Stimulated activated CD8-positive, alpha-beta memory T cell treated with anti-CD3 and anti-CD28 coated beads, Interleukin-15, amount 100 ng/mL, for 1 hour (primary cell): ENCODE measurements around the gene PLCB1.
"Not testable (repeated sequence)": the region's sequence is repeated elsewhere in the genome, so short reads cannot be mapped to it uniquely, and the experiment has no call there.

Experiments used
- DNase-seq: peaks from one replicate; pipeline ENCODE4 v3.0.0-alpha.2; 2020; ENCODE audit warnings: low read depth

The PLCB1 gene

DNA sequence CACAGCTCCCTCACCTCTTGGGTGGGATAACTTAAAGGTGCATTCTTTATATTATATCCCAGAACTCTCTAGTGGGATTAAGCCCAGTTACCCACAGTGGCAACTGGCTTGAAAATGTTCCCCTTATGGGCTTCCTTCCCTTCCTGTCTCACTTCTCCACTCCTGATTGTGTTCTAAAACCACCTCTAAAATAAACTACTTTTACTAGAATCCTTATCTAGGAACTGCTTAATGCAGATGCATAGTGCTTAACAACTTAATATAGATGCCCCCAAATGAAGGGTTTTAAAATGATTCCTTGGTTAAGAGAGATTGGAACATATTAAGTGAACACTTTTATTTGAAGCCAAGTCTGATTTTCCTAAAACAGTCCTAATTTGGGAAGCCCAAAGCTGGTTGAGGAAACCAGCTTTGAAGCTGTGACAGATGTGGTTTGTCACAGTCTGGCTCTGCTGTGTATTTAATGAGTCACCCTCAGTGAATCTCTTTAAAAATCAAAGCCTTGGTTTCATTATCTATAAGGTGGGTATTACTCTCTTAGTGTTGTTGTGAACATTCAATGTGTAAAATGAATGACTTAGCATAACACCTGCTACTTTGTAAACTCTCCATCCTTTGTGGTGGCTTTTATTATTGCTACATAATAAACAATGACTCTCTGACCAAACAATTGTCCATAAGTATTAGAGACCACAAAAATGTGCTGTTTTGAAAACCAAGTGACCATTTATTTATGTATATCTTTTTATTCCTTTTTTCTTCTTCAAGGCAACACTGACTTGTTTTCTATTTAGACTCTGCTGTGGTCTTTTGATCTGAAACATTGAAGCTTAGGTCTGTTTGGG lies 24.4 kb downstream of the PLCB1 start:
- no peak for DNase-seq

DNA sequence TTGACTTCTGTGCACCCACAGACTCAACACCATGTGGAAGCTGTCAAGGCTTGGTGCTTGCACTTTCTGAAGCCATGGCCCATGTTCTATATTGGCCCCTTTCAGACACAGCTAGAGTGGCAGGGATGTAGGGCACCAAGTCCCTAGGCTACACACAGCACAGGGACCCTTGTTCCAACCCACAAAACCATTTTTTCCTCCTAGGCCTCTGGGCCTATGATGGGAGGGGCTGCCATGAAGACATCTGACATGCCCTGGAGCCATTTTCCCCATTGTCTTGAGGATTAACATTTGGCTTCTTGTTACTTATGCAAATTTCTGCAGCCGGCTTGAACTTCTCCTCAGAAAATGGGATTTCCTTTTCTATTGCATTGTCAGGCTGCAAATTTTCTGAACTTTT lies 27.2 kb downstream of the PLCB1 start:
- not testable (repeated sequence) for DNase-seq

DNA sequence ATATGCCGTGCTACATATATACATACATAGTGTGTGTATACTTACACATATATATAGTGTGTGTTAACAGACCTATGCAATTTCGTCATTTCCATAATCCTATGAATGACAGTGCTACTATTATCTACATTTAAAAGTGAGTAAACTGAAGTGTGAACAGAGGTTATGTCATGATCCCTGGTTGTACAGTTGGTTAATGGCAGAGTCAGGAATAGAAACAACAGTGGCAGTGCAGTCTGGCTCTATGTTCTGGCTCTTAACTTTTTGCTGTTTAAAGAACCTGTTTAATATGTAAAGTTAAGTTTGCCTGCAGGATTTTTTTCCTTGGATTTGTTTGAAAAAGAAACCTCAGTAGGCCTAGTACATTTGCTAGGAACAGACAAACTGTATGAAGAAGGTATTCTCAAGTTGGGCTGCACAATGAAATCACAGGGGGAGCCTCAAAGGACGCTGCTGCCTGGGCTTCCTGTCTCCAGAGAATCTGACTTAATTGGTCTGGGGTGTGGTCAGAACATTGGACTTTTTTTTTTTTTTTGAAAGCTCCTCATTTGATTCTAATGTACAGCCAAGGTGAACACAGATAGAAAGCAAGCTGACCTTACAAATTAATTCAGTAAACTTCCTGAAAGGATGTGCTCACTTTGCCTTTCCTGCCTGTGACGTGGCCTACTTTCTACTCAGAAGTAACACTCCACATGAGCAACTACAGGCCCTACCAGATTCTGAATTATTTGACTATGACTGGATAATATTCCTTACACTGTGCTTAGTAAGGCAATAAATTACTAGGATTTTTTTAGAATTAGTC lies 29.4 kb downstream of the PLCB1 start:
- DNase-seq, result no peak

DNA sequence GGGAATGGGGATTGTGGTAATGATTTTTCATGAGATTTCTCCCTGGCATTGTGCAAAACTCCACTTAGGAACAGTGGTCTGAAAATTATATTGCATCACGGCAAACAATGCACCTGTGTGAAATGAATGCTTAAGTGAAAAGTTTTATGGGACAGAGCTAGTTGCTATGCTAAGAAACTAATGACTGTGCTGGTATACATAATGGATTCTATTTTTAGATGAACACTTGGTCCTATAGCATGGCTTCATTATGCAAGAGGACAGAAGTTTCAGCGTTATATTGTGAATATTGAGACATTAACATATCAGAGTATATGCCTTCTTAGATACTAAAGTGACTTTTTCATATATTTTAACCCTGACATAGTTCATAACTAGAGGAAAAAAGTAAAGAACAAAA lies 30.5 kb downstream of the PLCB1 start:
- DNase-seq, result no peak

DNA sequence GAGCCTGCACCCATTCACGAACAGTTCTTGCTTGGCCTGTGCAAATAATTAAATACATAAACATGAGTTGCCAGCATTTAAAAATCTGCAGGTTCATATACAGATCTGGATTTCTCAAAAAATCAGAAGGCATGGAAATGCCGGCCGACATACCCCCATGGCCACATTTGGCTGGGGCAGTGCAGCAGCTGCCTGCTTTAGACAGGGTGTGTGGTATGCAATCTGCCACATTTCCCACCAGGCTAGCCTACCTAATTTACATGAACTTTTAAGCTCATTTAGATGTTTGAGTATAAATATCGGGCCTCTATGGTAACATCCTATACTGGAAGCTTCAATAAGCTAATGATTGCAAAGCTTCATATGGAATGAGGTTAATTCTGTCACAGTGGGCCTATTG lies 31.5 kb downstream of the PLCB1 start:
- no peak for DNase-seq

DNA sequence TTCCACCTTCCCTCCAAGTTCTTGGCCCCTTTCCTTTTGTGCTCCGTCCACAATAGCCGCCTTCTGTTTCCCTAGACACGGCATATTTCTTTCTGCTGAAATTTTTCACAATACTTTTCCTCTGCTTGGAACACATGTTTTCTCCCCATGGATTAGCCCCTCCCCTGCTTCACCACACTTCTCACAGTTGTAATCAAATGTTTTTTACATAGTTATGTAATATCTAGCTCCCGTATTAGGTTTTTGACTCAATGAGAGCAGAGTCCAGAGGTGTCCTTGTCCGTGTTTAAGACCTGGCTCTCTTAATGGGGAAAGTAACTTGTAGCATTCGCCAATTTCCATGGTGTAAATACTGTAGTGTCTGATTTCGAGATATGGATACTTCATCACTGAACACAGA lies 34.7 kb downstream of the PLCB1 start:
- DNase-seq, result no peak

DNA sequence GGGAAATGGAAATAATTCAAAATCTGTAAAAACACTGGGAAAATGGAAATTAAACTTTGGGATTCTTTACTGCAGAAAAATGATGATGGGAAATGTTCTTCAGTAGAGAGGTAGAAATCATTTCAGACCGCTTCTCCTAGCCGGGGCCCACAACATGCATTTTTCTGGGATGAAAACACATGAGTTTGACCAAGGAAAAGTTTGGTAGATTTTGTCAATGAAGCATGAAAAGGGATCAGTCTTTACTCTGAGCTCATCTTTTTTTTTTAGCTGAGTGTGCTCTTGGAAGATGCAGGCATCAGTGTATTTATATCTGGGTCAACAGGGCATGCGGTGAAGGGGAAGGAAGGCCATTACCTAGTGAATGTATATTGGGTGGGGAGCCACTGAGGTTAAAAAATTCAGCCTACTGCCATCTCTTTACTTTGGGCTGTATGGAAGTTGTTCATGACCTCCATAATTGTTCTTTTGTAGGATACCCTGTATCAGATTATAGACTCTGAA lies 36.8 kb downstream of the PLCB1 start:
- DNase-seq, result no peak

DNA sequence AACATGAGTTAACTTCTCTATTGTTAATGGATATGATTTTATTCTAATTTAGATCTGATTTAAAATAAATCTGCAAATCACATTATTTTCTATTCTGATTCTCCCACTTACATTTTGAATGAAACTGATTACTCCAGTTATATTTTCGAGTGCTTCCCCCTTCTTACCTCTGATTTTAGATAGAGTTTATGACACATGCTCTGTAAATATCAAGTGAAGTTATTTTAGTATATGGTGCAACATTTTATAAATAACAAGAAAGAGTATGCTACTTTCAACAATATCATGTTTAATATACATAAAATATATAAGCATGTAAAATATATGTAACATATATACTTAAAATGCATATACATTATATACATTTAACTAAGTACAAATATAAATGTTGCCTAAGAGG lies 38.9 kb downstream of the PLCB1 start:
- DNase-seq, result no peak

DNA sequence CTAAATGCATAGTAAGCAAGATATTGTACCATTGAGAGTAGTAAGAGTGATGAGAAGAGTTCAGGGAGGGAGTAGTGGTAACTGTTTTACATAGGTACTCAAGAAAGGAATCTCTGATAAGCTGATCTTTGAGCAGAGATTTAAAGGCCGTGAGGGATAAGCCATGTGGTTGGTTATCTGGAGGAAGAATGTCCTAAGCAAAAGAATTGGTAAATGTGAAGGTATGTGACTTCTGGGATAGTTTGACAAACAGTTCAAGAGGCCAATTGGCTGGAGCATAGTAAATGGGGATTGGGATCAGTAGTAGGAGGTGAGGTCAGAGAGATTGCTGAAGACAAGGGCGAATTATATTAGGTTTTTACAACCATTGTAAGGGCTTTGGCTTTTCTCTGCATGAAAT lies 40.1 kb downstream of the PLCB1 start:
- no peak for DNase-seq

DNA sequence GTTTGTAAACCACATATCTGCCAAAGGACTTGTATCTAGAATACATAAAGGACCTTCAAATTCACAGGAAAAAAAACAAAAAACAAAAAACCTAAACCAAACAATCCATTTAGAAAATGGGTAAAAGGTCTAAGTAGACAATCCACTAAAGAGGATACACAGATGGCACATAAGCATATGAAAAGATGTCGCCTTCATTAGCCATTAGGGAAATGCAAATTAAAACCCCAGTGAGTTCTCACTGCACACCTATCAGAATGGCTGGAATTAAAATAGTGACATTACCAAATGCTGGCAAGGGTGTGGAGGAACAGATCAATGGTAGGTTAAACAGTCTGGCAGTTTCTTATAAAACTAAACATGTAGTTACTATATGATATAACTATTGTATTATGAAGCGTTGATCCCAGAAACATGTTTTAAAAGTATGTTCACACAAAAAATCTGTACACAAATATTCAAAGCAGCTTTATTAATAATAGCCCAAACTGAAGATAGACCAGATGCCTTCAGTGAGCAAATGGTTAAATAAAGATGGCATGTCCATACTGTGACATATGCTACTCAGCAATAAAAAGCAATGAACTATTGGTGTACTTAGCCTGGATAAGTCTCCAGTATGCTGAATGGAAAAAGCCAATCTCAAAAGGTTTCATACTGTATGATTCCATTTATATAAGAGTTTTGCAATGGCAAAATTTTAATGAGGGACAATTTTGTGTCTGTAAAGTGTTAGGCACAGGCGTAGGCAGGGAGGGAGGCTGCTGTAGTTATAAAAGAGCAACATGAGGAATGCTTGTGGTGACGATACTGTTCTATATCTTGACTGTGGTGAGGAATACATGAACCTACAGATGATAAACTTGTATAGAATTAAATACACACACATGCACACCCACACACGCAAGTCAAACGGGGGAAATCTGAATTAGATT lies 43.9 kb downstream of the PLCB1 start:
- no peak for DNase-seq

DNA sequence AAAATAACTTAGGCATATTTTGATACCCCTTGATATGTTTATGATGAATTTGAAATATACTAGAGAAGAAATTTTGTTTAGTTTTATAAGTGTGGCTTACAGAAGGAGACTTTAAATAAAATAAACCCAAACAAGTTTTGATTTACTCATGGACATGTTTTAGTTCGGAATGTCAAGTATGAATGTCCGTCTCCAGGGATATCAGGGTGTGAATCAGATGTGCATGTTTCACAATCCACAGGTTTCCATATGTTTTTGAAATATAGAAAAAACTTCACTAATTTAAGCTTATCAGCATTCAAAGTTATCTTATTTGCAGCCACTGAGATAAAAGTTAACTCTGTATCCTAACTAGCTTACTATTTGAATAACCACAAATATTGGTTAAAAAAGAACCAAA lies 51.5 kb downstream of the PLCB1 start:
- no peak for DNase-seq

DNA sequence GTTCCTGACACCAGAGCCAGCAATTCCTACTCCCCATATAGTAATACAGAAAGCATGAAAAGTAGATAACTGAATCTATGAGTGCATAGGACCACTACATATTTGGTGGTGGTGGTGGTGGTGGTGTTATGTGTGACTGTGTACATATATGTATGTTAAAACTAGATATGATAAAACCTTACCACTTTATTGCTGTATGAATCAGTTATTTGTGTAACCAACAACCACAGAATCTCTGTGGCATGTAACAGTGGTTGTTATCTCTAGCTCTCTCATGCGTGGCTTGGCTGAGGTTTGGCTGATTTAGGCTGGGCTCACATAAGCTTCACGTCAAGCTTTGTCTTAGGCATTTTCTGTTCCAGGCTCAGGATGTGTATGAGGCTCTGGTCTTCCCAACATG lies 55.7 kb downstream of the PLCB1 start:
- no peak for DNase-seq

DNA sequence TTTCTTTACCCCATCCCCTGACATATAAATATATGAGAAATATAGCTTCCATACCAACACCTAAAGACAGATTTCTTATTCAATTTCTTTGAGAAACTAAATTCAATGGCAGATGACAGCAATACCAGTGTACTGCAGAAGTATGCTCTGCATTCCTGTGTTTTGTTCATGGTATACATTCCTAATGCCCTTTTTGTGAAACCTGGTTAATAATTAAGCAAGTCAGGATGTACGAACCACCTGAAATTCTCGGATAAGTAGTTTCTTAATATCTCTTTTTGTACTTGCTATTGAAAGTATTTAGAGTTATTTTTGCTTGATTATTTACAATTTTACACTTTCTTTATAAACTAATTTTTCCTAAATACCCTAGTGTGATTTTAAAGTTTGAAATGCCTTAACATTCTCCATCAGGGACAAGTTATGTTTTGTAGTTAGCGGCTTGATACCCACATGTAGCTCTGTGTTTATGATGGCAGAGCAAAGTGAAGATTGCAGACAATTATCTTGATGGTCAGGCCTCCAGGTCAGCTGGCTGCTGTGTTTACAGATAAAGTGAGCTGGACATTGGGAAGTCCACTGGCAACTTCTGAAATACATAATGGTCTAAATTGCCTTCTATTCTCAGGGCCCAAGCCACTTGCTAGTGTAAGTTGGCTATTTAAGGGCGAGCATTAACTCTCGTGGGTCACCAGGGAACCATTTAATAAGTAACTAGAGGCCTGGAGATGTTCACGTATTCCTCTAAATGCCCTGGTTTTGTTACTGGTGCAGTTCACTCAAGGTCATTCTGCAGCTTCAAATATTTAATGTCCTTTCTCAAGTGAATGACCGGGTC lies 58.2 kb downstream of the PLCB1 start:
- DNase-seq, result no peak

DNA sequence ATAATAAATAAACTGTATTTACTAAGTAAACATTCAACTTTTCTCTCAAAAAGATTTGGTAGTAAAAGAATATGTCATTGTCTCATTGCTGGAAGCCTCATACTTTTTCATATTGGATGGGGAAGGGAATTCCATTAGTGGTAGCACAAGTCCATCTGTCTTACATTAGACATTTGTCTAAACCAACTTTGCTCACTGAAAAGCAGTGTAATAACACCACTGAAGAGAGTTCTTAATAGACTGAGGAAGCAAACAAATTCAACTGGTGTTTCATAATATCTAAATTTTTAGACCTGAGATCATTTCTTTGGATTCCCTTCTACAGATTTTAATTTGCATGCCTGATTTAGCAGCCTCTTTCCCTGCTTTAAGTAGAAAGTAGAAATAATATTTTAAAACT lies 62.7 kb downstream of the PLCB1 start:
- DNase-seq, result no peak

DNA sequence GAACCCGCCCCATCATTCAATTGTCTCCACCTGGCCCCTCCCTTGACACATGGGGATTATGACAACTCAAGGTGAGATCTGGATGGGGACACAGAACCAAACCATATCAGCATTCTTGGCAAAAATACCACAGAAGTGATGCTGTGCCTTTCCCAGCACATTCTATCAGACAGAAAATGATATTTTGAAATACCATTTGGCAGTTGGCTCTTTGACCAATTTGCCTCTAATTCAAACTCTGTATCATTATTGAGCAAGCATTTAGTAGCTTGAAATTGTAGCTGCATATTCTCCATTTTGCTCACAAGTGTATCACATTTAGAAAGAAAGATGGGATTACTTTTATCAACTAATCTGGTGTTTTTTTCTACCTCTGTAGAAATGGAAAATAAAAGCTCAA lies 64.0 kb downstream of the PLCB1 start:
- DNase-seq, result no peak

DNA sequence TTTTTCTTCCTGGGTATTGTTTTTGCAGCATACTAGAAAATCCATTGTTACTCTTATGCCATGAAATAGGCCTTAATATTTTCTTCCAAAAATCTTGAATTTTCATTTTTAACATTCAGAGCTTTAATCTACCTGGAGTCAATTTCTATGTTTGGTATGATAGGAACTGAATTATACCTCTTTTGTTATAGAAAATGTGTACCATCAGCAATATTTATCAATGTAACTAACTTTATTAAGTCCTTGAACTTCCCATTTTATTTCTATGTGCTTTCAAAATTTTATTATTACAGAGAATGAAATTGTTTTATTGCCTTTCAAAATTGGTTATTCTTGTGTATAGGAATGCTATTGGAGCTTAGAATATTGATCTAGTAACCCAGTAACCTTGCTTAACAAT lies 68.2 kb downstream of the PLCB1 start:
- no peak for DNase-seq

DNA sequence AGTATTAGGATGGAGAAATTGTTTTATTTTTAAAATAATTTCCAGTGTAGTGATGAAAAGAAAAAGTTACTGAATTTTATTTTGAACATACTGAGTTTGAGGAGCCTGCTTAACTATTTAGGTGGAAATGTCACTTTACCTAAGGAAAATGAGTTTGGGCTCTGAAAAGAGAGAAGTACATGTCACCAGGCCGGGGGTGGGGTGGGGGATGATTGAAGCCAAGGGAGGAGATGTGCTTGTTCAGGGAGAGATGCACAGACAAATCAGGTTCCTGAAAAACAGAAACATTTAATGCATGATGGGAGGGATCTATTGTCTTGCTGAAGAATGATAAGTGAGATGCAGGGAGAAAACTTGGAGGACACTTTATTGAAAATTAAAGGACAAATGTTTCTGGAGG lies 71.3 kb downstream of the PLCB1 start:
- DNase-seq, result no peak

DNA sequence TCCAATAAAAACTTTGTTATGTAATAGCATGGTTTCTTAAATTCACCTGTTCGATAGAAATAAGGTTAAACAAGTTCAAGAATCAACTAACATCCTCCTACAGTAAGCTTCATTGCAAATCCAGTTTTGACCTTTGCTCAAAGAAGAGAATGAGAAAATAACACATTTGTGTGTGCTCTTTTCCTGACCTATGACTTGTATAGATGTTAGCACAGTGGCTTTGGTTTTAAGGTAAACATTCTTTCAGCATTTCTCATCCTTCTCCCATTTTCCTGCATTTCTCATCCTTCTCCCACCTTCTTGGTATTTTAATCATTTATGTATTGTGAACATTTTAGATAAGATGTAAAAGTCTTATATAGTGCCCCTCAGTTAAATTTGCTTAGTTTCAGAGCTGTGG lies 73.9 kb downstream of the PLCB1 start:
- DNase-seq, result no peak

DNA sequence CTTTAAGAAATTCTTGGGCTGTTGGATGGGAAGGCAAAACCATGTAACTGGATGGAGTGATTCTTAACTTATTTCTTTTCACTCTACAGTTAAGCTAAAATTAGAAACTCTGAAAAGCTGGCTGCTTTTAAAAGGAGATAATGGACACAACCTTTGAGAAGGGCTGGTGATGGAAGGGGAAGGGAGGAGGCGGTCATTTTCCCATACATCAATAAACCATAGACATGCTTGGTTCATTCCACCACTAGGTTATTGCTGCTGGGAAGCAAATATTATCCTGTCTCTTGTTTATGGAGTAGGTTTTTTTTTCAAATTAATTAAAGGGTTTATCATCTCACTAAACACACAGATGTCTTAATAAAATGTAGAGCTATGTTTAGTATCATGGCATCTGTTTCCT lies 76.2 kb downstream of the PLCB1 start:
- no peak for DNase-seq

DNA sequence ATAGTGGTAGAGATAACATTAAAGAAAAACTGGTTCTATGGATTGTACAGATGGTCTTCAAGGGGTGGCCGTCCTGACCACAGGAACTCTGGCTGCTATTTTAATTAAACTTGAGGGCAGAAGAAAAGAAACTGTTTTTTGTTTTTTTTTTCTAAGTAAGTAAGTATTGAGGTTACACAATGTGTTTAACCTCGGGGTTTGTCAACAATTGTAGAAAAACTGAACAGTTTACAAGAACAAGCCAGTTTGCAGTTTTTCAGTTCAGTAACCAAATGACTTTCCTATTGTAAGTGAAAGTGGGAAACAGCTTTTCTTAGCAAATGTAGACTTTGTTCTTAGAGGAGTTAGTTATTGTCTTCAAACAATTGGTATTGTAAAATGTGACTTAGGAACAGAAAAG lies 77.0 kb downstream of the PLCB1 start:
- no peak for DNase-seq

DNA sequence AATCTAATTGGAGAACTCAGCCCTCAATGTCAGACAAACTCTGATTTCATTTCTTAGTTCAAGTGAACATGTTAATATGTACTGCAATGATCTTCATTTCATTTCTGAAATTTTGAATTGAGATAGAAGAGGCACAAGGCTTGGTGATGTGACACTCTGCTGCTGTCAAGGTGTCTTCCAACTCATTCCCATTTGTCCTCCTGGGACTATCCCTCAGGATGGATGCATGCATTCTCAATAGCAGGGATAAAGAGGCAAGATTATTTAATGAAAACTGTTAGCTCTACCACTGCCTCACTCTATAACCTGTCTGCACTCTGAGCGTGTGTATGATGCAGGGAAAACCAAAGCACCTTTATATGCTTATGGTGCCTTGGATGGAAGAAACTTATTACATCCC lies 78.7 kb downstream of the PLCB1 start:
- DNase-seq, result no peak
